HG03196 (cell line): ENCODE results near the gene SUZ12.
"Not testable (repeated sequence)": the region's sequence is repeated elsewhere in the genome, so short reads cannot be mapped to it uniquely, and the experiment has no call there.

Experiments used
- ATAC-seq: cut with Tn5 transposase; IDR thresholded peaks from one replicate; pipeline ENCODE4 v1.9.1; 2021; ENCODE audit not compliant: unreplicated experiment

Gene SUZ12

GRCh38 chr17:32033812-32034211 is 97.0 kb downstream of the SUZ12 start:
- not testable (repeated sequence) for ATAC-seq

- not testable (repeated sequence) for ATAC-seq
Observed at GRCh38 chr17:32040246-32040645, 103.4 kb downstream of the SUZ12 start.

GRCh38 chr17:32041306-32041875 is 104.6 kb downstream of the SUZ12 start:
- ATAC-seq, result not testable (repeated sequence)

GRCh38 chr17:32042266-32042665 is 105.5 kb downstream of the SUZ12 start:
- not testable (repeated sequence) for ATAC-seq

GRCh38 chr17:32045611-32046010 is 108.8 kb downstream of the SUZ12 start:
- not testable (repeated sequence) for ATAC-seq

- ATAC-seq, result not testable (repeated sequence)
Observed at GRCh38 chr17:32047663-32048062, 110.9 kb downstream of the SUZ12 start.
